K562 (cell line): ENCODE data around the gene IP6K3. TPM values are rescaled to one million over a fixed set of nuclear protein-coding genes. Genes with fewer than 3 reads are reported as not detected.
A peak's percentile ranks its signal among the peaks of the same experiment; 100 is the strongest.

ENCODE experiments used
- ARID3A ChIP-seq: IDR thresholded peaks from 2 replicates; pipeline ENCODE4 v1.6.1; 2012; ENCODE audit warnings: low read depth, low read length, improper control_type of control experiment, borderline replicate concordance
- DMBX1 ChIP-seq: fragments of 250-450 bp; sonication (Bioruptor Pico); IDR thresholded peaks from 2 replicates; pipeline ENCODE4 v1.8.0; 2022; ENCODE audit warnings: inconsistent platforms, mild to moderate bottlenecking, moderate library complexity, borderline replicate concordance
- EWSR1 ChIP-seq: fragments of 450-650 bp; IDR thresholded peaks from 2 replicates; pipeline ENCODE4 v1.6.1; 2018; ENCODE audit warnings: borderline replicate concordance, mild to moderate bottlenecking, low read depth, moderate library complexity; ENCODE audit not compliant: partially characterized antibody
- HNRNPH1 ChIP-seq: fragments of 200-400 bp; formaldehyde crosslinking; optimal IDR thresholded peaks from 2 replicates; pipeline ENCODE3; 2017; ENCODE audit warnings: low read depth, mild to moderate bottlenecking, low read length, moderate library complexity
- IFI16 ChIP-seq: fragments of 250-450 bp; sonication (Bioruptor Pico); IDR thresholded peaks from 2 replicates; pipeline ENCODE4 v2.1.2; 2022; ENCODE audit warnings: mild to moderate bottlenecking, inconsistent platforms
- ILK ChIP-seq: fragments of 450-650 bp; IDR thresholded peaks from 2 replicates; pipeline ENCODE4 v1.6.1; 2016; ENCODE audit warnings: missing genetic modification characterization, low read depth, mild to moderate bottlenecking, missing compliant biosample characterization, moderate library complexity, borderline replicate concordance
- RREB1 ChIP-seq: fragments of 250-450 bp; sonication (Bioruptor Pico); IDR thresholded peaks from 2 replicates; pipeline ENCODE4 v1.4.0; 2020
- ZC3H8 ChIP-seq: fragments of 450-650 bp; IDR thresholded peaks from 2 replicates; pipeline ENCODE4 v1.6.1; 2017
- ZKSCAN3 ChIP-seq: fragments of 250-450 bp; sonication (Bioruptor Pico); IDR thresholded peaks from 2 replicates; pipeline ENCODE4 v1.4.0; 2020
- ZNF134 ChIP-seq: fragments of 250-450 bp; sonication (Bioruptor Pico); conservative IDR thresholded peaks from 2 replicates; pipeline ENCODE4 v1.4.0; 2020
- ZNF324 ChIP-seq: fragments of 250-450 bp; sonication (Bioruptor Pico); IDR thresholded peaks from 2 replicates; pipeline ENCODE4 v1.4.0; 2020; ENCODE audit warnings: mild to moderate bottlenecking
- polyA plus RNA-seq, 8 experiments: library from polyadenylated mRNA; depleted of rRNA in 4 of 8; stranded (reverse) in 5 of 8; unstranded in 3 of 8; fragments of >200 nt; fragmentation: Nextera tagmentation in 2 of 8; fragmentation: Illumina TruSeq in 1 of 8; extraction: Ambion mirVana in 2 of 8; extraction: Trizol in 1 of 8; gene quantifications; 2 replicates each; pipeline versions ENCODE4 v1.2.1 to v1.2.3, GENCODE V29; 2011 to 2014; ENCODE audit warnings: inconsistent platforms in 1 of 8, missing spikeins in 1 of 8
- total RNA-seq, 7 experiments: library from RNA; depleted of rRNA in 6 of 7; stranded (reverse); fragments of >200 nt in 6 of 7; fragmentation: Illumina TruSeq in 2 of 7; extraction: Trizol in 2 of 7; gene quantifications; 2 replicates each; pipeline versions ENCODE4 v1.2.1 to v1.2.3, GENCODE V29; 2011 to 2021; ENCODE audit warnings: low replicate concordance in 1 of 7
- TF ChIP-seq, protein P1 (sequence below): fragments of 450-650 bp; IDR thresholded peaks from 2 replicates; pipeline ENCODE4 v1.6.1; 2016; ENCODE audit warnings: missing biosample characterization, missing genetic modification characterization

The IP6K3 gene
- total and polyA plus RNA-seq, 9 of the 15 experiments (the other 6 are each of a cell fraction or from before 2014, with no cell fraction given) = not detected

GRCh38 chr6:33788694-33789549, 42.2 kb upstream of the IP6K3 start, which contains the start of gene LEMD2 (continued):
- TF ChIP-seq RREB1 (CRISPR knock-in tag) = 0 out of 2 replicates have a peak, but pooled peaks have one; percentile 6
- no peak for TF ChIP-seq ZKSCAN3 (CRISPR knock-in tag)
- TF ChIP-seq EWSR1 = no peak
- 0 out of 2 replicates have a peak, but pooled peaks have one; percentile 71 for TF ChIP-seq ZC3H8
- TF ChIP-seq ZNF324 (CRISPR knock-in tag) = peak; percentile 26; the same call in 1 of the 2 replicates
- TF ChIP-seq ZNF134 (CRISPR knock-in tag) = peak; percentile 83
- TF ChIP-seq DMBX1 (CRISPR knock-in tag) = peak; percentile 97
- TF ChIP-seq, protein P1, sequence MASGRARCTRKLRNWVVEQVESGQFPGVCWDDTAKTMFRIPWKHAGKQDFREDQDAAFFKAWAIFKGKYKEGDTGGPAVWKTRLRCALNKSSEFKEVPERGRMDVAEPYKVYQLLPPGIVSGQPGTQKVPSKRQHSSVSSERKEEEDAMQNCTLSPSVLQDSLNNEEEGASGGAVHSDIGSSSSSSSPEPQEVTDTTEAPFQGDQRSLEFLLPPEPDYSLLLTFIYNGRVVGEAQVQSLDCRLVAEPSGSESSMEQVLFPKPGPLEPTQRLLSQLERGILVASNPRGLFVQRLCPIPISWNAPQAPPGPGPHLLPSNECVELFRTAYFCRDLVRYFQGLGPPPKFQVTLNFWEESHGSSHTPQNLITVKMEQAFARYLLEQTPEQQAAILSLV = peak; percentile 61; the same call in 1 of the 2 replicates
- TF ChIP-seq IFI16 (CRISPR knock-in tag) = no peak
- TF ChIP-seq ARID3A = 0 out of 2 replicates have a peak, but pooled peaks have one; percentile 11
- no peak for TF ChIP-seq ILK (tag)
- TF ChIP-seq HNRNPH1 = no peak
